H1 (cell line): ENCODE data around the gene AFAP1L2. TPM values are rescaled to one million over a fixed set of nuclear protein-coding genes. Genes with fewer than 3 reads are reported as not detected.

Experiments used
- CTCF ChIA-PET: fragments of 300-600 bp; sonication (Branson Sonifier 250); formaldehyde crosslinking; loops from one replicate; lab custom pipeline; 2021; ENCODE audit not compliant: partially characterized antibody; lab: Charles Lee
- POLR2A ChIA-PET: fragments of 300-600 bp; sonication (Branson Sonifier 250); formaldehyde crosslinking; loops from one replicate; lab custom pipeline; 2021; ENCODE audit warnings: inconsistent platforms; ENCODE audit not compliant: partially characterized antibody; lab: Charles Lee
- DNase-seq, 2 experiments: peaks; one replicate each; pipeline versions ENCODE4 v3.0.0 to v3.0.0-alpha.2; 2010 to 2022; ENCODE audit warnings: low spot score in 2 of 2, low read depth in 1 of 2, mixed read lengths in 1 of 2
- FAIRE-seq: peaks from 2 replicates; lab custom pipeline; 2011; peaks lifted over from hg19 to GRCh38; lab: Jason Lieb, UNC
- H2AFZ ChIP-seq: 2 replicates; pipeline ENCODE4 v1.8.1; 2012; ENCODE audit warnings: low read length, inconsistent platforms
- H2AK5ac ChIP-seq: 2 replicates; pipeline ENCODE4 v1.6.1; 2013; ENCODE audit warnings: low read depth, low read length
- H2BK120ac ChIP-seq: replicated peaks from 2 replicates; pipeline ENCODE3; 2013; ENCODE audit warnings: low read depth, low read length, inconsistent platforms
- H2BK12ac ChIP-seq: 2 replicates; pipeline ENCODE4 v1.6.1; 2013; ENCODE audit warnings: low read depth, low read length
- H2BK15ac ChIP-seq: 2 replicates; pipeline ENCODE4 v1.6.1; 2013; ENCODE audit warnings: low read length
- H2BK20ac ChIP-seq: 2 replicates; pipeline ENCODE4 v1.6.1; 2013; ENCODE audit warnings: low read length
- H2BK5ac ChIP-seq: 2 replicates; pipeline ENCODE4 v1.6.1; 2013; ENCODE audit warnings: low read depth, low read length
- H3K14ac ChIP-seq: 2 replicates; pipeline ENCODE4 v1.6.1; 2013; ENCODE audit warnings: inconsistent platforms; ENCODE audit not compliant: insufficient read length
- H3K18ac ChIP-seq: 2 replicates; pipeline ENCODE4 v1.6.1; 2013; ENCODE audit warnings: low read length; ENCODE audit errors: extremely low read depth
- H3K23ac ChIP-seq: 2 replicates; pipeline ENCODE4 v1.6.1; 2013; ENCODE audit warnings: inconsistent platforms; ENCODE audit not compliant: insufficient read length
- H3K23me2 ChIP-seq: 2 replicates; pipeline ENCODE4 v1.6.1; 2013; ENCODE audit warnings: low read depth, low read length
- H3K27ac ChIP-seq: 2 replicates; pipeline ENCODE4 v1.6.1; 2011; ENCODE audit warnings: low read depth, low read length, inconsistent platforms
- H3K27me3 ChIP-seq, 4 experiments: replicated peaks in 1 of 4; 1 replicate in 1 of 4; 2 replicates in 3 of 4; pipeline versions ENCODE4 v1.6.1 to v1.8.1; 2011 to 2013; ENCODE audit warnings: low read length in 3 of 4, mild to moderate bottlenecking in 3 of 4, inconsistent platforms in 2 of 4, mixed read lengths in 2 of 4, moderate library complexity in 1 of 4; ENCODE audit not compliant: control insufficient read depth in 3 of 4, insufficient read depth in 3 of 4; ENCODE audit errors: extremely low read depth in 1 of 4
- H3K36me3 ChIP-seq, 4 experiments: 2 replicates each; pipeline versions ENCODE4 v1.6.1 to v1.8.1; 2011 to 2013; ENCODE audit warnings: mild to moderate bottlenecking in 4 of 4, low read length in 3 of 4, moderate library complexity in 2 of 4, control low read depth in 1 of 4, inconsistent platforms in 1 of 4; ENCODE audit not compliant: insufficient read depth in 4 of 4, control insufficient read depth in 2 of 4
- H3K4ac ChIP-seq: replicated peaks from 2 replicates; pipeline ENCODE3; 2013; ENCODE audit warnings: low read length, low read depth, mixed read lengths, inconsistent platforms; ENCODE audit not compliant: insufficient read length
- H3K4me1 ChIP-seq, 4 experiments: replicated peaks in 1 of 4; 1 replicate in 1 of 4; 2 replicates in 3 of 4; pipeline versions ENCODE4 v1.6.1 to v1.8.1; 2011 to 2013; ENCODE audit warnings: low read length in 3 of 4, inconsistent platforms in 2 of 4, mixed read lengths in 1 of 4; ENCODE audit not compliant: insufficient read depth in 4 of 4, control insufficient read depth in 3 of 4
- H3K4me2 ChIP-seq, 2 experiments: 2 replicates each; pipeline versions ENCODE4 v1.6.1 to v1.8.1; 2011 to 2013; ENCODE audit warnings: low read depth in 2 of 2, low read length in 2 of 2, control low read depth in 1 of 2, inconsistent platforms in 1 of 2, mild to moderate bottlenecking in 1 of 2; ENCODE audit not compliant: insufficient read depth in 1 of 2
- H3K4me3 ChIP-seq, 4 experiments: fragments of 200-600, 300-600 bp in 1 of 4; sonication (generic), shearing (Covaris generic), sonication (Bioruptor Twin) in 1 of 4; 2 replicates each; pipeline versions ENCODE4 v1.5.1 to v1.8.1; 2011 to 2016; ENCODE audit warnings: low read length in 4 of 4, low read depth in 3 of 4, control low read depth in 2 of 4, inconsistent platforms in 2 of 4, mild to moderate bottlenecking in 2 of 4, mixed read lengths in 1 of 4, moderate library complexity in 1 of 4; ENCODE audit not compliant: insufficient read depth in 2 of 4; ENCODE audit errors: extremely low read depth in 1 of 4
- H3K56ac ChIP-seq: replicated peaks from 2 replicates; pipeline ENCODE3; 2013; ENCODE audit warnings: low read depth, mild to moderate bottlenecking, mixed read lengths, low read length, inconsistent platforms; ENCODE audit not compliant: insufficient read length
- H3K79me1 ChIP-seq: 2 replicates; pipeline ENCODE4 v1.6.1; 2013; ENCODE audit warnings: low read depth, low read length, control low read depth
- H3K79me2 ChIP-seq, 2 experiments: 2 replicates each; pipeline versions ENCODE4 v1.6.1 to v1.8.1; 2012 to 2013; ENCODE audit warnings: low read length in 2 of 2, mild to moderate bottlenecking in 2 of 2, inconsistent platforms in 1 of 2; ENCODE audit not compliant: insufficient read depth in 2 of 2, control insufficient read depth in 1 of 2
- H3K9ac ChIP-seq, 4 experiments: replicated peaks in 1 of 4; 1 replicate in 1 of 4; 2 replicates in 3 of 4; pipeline versions ENCODE4 v1.6.1 to v1.8.1; 2011 to 2013; ENCODE audit warnings: low read depth in 3 of 4, low read length in 3 of 4, control low read depth in 2 of 4, mild to moderate bottlenecking in 2 of 4, moderate library complexity in 2 of 4, inconsistent platforms in 1 of 4; ENCODE audit errors: extremely low read depth in 1 of 4
- H3K9me3 ChIP-seq, 2 experiments: 2 replicates each; pipeline versions ENCODE4 v1.6.1 to v1.8.1; 2012 to 2013; ENCODE audit warnings: mild to moderate bottlenecking in 2 of 2, moderate library complexity in 2 of 2, control low read depth in 1 of 2, inconsistent platforms in 1 of 2, low read depth in 1 of 2, low read length in 1 of 2, mixed read lengths in 1 of 2; ENCODE audit not compliant: insufficient read depth in 2 of 2
- H4K20me1 ChIP-seq, 2 experiments: replicated peaks in 1 of 2; 2 replicates each; pipeline versions ENCODE3 to v1.8.1; 2011 to 2013; ENCODE audit warnings: inconsistent platforms in 2 of 2, low read length in 2 of 2, mild to moderate bottlenecking in 1 of 2; ENCODE audit not compliant: insufficient read depth in 2 of 2, control insufficient read depth in 1 of 2
- H4K5ac ChIP-seq: 2 replicates; pipeline ENCODE4 v1.6.1; 2013; ENCODE audit warnings: low read length, low read depth, mixed read lengths, inconsistent platforms; ENCODE audit not compliant: insufficient read length
- H4K8ac ChIP-seq: 2 replicates; pipeline ENCODE4 v1.8.0; 2013; ENCODE audit warnings: mild to moderate bottlenecking, moderate library complexity, low read length, inconsistent platforms; ENCODE audit not compliant: insufficient read depth; ENCODE audit errors: extremely low read depth
- H4K91ac ChIP-seq: replicated peaks from 2 replicates; pipeline ENCODE3; 2013; ENCODE audit warnings: low read length, mixed read lengths, inconsistent platforms; ENCODE audit not compliant: insufficient read length
- ASH2L ChIP-seq: fragments of 200-600, 300-600 bp; sonication (generic); IDR thresholded peaks from one replicate; pipeline ENCODE4 v1.7.1; 2017; ENCODE audit warnings: low read length
- BCL11A ChIP-seq, 2 experiments: IDR thresholded peaks; one replicate each; pipeline ENCODE4 v1.6.1; 2011; ENCODE audit warnings: low read depth in 2 of 2, low read length in 2 of 2, mild to moderate bottlenecking in 2 of 2
- BRCA1 ChIP-seq: IDR thresholded peaks from 2 replicates; pipeline ENCODE4 v1.6.1; 2012; ENCODE audit warnings: low read depth, low read length, improper control_type of control experiment
- GTF2F1 ChIP-seq: IDR thresholded peaks from 2 replicates; pipeline ENCODE4 v1.6.1; 2012; ENCODE audit warnings: low read depth, low read length, improper control_type of control experiment, borderline replicate concordance
- NANOG ChIP-seq: IDR thresholded peaks from 2 replicates; pipeline ENCODE4 v1.6.1; 2011; ENCODE audit warnings: low read length, low read depth, mild to moderate bottlenecking, inconsistent platforms; ENCODE audit not compliant: insufficient read depth, poor library complexity, severe bottlenecking
- NRF1 ChIP-seq: IDR thresholded peaks from 2 replicates; pipeline ENCODE4 v1.6.1; 2011; ENCODE audit warnings: mild to moderate bottlenecking, low read depth, low read length, improper control_type of control experiment
- POLR2A ChIP-seq, 2 experiments: IDR thresholded peaks; 1 replicate in 1 of 2; 2 replicates in 1 of 2; pipeline ENCODE4 v1.6.1; 2011; ENCODE audit warnings: low read depth in 2 of 2, low read length in 2 of 2, mild to moderate bottlenecking in 2 of 2; ENCODE audit errors: control extremely low read depth in 1 of 2
- TBP ChIP-seq: IDR thresholded peaks from 2 replicates; pipeline ENCODE4 v1.6.1; 2011; ENCODE audit warnings: low read depth, low read length, improper control_type of control experiment
- polyA plus RNA-seq, 7 experiments: library from polyadenylated mRNA; depleted of rRNA in 3 of 7; stranded (reverse) in 5 of 7; unstranded in 2 of 7; fragments of >200 nt in 5 of 7; fragments of 200-250 nt in 2 of 7; gene quantifications; 1 replicate in 5 of 7; 2 replicates in 1 of 7; 4 replicates in 1 of 7; pipeline versions ENCODE4 v1.2.1 to v1.2.3, GENCODE V29; 2011 to 2013; ENCODE audit warnings: missing spikeins in 2 of 7, mixed read lengths in 2 of 7
- total RNA-seq: library from RNA; stranded (reverse); fragmentation: NEBNext Ultra II Directional; extraction: Animal tissue kit (Norgen Biotek cat#: 25700); gene quantifications from 2 replicates; pipeline ENCODE4 v1.2.1, GENCODE V29; 2021

The AFAP1L2 gene
- total and polyA plus RNA-seq, 2 of the 8 experiments (the other 6 are each of a cell fraction or from before 2014, with no cell fraction given) = 3.9 to 6.4 TPM

DNA sequence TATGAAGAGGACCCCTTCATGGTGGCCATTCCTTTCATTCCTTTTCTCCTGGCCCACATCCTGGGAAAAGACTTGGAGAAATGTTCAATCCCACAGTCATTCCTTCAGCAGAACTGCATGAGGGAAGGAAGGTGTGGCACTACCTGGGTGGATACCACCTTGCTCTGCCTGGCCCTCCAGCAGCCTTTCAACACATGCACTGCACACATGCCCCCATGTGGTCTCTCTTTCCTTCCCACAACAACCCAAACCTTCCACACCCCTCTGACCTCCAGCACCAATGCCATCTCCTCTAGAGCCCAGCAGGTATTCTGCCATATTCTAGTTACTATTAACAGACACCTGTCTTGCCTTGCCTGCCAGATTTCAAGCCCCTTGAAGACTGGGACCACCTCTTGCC is 40.5 kb upstream of the AFAP1L2 start:
- Histone ChIP-seq H2BK5ac (no peak overlapping the region), H3K23ac (no peak overlapping the region), H3K36me3 (peaks cover 0 to 3% (median 1%) of the 10 kb centered on the region in 4 experiments; a peak in 2 of 8 replicates), H3K27ac (no peak overlapping the region), H3K9me3 (no peaks in the 10 kb centered on the region), H2AK5ac (no peak overlapping the region), H4K8ac (no peak overlapping the region), H3K79me1 (no peaks in the 10 kb centered on the region), H2BK12ac (no peak overlapping the region), H3K4me1 (peaks cover 0 to 2% (median 0%) of the 10 kb centered on the region in 4 experiments; a peak in 1 of 7 replicates), H3K14ac (no peak overlapping the region), H3K4me3 (no peak overlapping the region), H2AFZ (no peak overlapping the region), H3K4me2 (no peak overlapping the region), H3K9ac (no peak overlapping the region), H3K18ac (no peak overlapping the region), H4K5ac (no peak overlapping the region), H3K4ac (no peak overlapping the region), H2BK120ac (no peak overlapping the region), H4K20me1 (peaks cover 2% of the 10 kb centered on the region in 2 experiments), H4K91ac (no peak overlapping the region), H3K56ac (no peak overlapping the region), H3K23me2 (no peaks in the 10 kb centered on the region), H3K27me3 (no peaks in the 10 kb centered on the region), H2BK20ac (no peak overlapping the region), H2BK15ac (no peak overlapping the region), H3K79me2 (no peaks in the 10 kb centered on the region)
- ChIA-PET POLR2A (no interaction called here), CTCF (interaction anchor here (1.5 to 20.2 kb wide), 3 partner anchors 9 to 144 kb away, joined by 3 to 269 read pairs (median 5); no protein-coding TSS in a partner anchor)
- DNase-seq (no peak), FAIRE-seq (no peak)
- TF ChIP-seq NRF1 = no peak
- TF ChIP-seq ASH2L = no peak
- TF ChIP-seq BRCA1 = no peak
- no peak for TF ChIP-seq TBP
- TF ChIP-seq BCL11A (IDR thresholded peaks at IDR 0.05; ENCODE audit: low read depth in 2 of 2, low read length in 2 of 2) = no peak
- no peak for TF ChIP-seq POLR2A (IDR thresholded peaks at IDR 0.05; ENCODE audit: control extremely low read depth in 1 of 2, low read depth in 2 of 2, low read length in 2 of 2)
- no peak for TF ChIP-seq GTF2F1
- no peak for TF ChIP-seq NANOG
